Stimulated activated CD8-positive, alpha-beta memory T cell treated with anti-CD3 and anti-CD28 coated beads, Interleukin-12 subunit alpha, Interleukin-12 subunit beta, amount 100 ng/mL, for 1 hour (primary cell): ENCODE results near the gene WDR1.

Experiments
- DNase-seq: peaks from one replicate; pipeline ENCODE4 v3.0.0-alpha.2; 2020; ENCODE audit warnings: low read depth

The WDR1 gene

DNA sequence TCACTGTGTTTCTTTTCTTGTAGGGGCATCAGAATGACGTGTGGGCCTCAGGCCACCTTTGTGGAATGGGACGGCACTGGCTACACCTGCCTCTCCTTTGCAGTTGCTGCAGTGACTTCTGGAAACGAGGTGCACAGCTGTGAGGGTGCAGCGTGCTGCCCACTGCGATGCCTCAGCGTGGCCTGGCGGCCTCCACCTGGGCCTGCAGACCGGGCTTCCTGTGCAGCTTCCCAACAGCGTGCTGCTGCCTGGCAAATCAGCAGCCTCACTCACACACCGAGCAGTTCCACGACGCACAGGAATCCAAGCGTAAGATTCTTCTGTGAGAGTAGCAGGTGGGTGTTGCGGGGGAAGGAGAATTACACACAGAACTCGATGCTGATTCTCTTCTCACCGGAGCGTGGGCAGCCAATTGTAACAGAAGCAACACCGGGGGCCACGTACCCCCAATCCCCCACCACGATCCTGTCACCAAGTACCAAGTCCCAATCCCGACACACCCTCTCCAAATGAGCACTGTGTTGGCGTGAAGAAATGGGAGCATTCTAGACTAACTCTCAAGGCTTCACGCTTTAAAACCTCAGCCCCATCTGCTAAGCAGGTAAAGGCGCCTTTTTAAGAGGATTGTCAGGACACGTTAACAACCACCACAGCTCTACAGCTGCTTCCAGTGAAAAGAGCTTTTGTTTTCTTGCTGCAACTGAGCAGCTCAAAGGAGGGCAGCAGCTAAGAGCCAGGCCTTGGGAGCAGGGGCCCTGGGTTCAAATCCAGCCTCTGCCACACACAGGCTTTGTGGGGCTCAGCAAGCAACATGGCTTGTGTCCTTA, 16.9 kb downstream of the WDR1 start:
- DNase-seq: no peak

DNA sequence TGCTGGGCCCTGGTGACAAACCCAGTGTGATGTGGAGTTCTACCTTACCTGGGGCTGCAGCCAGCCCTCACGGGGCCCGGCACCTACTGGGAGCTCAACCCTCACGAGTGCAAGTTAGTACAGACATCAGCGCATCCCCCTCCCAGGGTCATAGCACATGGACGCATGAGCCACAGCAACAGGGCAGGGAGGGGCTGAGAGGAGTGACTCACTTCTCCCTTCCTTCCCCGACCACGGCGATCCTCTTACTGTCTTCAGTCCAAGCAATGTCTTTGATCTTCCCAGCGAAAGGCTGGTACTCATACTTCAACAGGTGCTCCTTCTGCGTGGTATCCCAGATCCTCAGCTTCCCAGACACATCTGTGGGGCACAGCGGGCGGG, 17.8 kb downstream of the WDR1 start:
- no peak for DNase-seq

DNA sequence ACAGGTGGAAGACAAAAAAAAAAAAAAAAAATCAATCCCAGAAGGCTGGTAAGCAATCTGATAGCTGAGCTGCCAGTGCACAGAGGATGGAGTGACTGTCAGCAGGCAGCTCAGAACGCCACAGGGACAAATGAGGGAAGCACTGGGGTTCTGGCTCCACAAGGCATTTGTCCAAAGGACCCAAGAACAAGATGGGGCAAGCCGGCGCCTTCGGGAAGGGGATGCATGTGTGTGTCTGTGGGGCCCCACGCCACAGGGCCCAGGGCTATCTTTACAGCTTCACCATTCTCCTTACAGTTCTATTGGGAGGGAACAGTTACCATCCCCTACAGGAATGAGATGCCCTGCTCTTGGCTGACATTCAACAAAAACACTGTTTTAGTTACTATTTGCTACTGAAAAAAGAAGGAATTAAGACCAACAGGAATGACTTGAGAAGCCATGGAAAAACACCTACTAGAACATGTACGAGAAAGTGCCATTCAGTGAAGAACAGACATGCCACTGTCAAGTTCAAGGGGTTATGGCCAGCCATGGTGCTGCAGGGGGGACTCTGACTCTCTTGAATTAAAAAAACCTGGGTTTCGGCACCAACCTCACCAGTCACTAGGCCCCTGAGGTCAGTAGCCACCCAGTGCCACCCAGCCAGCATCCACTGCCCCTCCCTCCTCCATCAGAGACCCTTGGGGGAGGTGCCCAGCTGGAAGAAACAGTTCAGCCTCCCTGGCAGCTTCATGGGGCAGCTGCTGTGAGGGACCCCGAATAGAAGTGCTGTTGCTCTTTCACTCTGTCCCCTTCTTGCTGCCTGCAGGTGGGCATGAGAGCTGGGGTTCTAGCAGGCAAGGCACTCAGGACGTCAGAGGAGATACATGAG, 18.5 kb downstream of the WDR1 start:
- no peak for DNase-seq

DNA sequence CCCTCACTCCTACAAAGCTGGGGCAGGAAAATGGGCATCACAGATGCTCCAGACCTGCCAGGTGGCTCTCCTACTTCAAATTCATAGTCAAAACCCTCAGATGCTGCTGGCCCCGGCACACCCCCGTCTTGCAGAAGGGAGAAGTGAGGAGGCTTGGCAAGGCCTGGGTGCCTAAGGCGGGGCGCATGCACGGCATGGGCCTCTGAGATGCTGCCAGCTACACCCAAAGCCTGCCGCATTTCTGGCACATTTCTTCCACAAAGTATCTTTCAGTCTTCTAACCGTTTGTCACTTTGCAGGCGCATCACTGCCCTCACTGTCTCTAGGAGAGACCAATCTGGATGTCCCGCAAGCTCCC, 19.6 kb downstream of the WDR1 start:
- DNase-seq: no peak

DNA sequence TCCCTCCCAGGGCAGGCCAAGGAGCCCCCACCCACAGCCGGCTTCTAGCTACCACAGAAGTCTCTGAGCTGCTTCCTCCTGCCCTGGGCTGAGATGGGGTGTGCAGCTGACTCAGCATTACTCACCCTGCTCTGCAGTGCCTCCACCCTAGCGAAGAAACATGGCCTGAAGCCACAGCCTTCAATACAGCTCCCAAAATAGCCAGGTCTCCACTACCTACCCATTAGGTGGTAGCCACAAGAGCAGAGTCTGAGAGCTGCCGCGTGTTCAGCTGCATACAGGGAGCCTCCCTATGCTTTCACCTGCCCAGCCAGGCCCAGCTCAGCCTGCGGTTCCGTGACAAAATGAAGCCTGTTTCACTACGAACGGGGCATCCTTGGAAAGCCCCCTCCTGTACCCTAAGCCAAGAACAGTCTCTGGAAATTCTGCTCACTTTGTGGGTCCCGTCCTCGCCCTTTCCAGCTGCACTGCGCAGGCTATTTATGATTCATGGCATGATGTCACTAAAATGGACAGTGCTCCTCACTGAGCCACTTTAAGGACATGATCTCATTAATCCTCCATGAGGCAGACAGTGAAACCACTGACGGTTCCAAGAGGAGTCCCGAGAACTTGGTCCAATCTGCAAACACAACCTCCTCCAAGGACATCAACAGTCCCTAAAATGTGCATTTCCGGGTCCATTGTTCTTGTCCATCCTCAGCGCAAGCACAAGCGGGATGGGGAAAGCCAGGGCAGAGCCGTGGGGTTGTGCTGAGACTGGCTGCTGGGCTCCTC, 20.2 kb downstream of the WDR1 start:
- DNase-seq: peak; percentile 69

DNA sequence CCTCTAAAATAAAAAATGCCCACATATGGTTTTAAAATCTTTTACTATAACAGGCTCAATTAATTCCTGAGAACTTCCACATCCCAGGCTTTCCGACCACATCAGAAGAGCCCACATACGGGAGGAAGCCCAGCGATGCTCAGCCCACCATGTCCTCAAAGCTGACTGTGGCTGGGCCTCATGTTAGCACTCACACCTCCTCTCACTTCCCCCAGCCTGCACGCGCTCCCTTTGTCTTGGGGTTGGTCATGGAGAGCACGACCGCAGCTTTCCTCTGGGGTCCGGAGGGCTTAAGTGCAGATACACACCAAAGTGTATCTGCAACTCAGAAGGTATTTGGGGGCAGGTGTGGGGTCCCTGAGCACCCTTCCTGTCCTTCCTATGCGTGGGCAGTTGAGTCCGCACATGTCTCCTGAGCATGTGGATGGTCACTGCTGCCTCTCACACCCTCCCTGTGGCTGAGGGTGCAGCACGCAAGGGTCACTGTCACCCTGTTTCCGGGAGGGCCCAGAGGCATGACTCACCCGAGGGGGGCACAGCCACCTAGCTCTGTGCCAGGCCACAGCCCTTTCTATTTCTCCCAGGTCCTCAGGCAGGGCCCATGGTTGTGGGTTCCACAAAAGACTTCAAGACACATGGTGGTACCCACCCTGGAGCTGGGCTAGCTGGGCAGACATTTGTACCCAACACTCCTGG, 21.2 kb downstream of the WDR1 start:
- DNase-seq: no peak

DNA sequence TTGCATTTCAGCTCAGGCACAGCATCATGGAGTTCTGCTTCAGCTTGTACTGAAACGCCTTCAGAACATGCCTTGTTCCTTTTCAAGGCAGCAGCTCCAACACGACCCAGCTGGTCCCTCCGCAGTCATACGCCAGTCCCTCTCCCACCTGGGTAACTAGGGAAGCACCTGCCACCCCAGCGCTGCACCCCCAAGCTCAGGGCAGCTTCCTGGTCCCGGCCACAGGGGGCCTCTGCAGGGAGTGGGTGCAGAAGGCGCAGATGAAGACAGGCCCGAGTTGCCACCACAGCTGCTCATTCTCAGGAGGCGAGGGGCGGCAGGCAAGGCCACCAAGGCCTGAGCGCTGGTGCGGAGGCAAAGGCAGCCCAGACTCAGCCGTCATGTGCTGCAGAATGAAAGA, 21.8 kb downstream of the WDR1 start:
- no peak for DNase-seq

DNA sequence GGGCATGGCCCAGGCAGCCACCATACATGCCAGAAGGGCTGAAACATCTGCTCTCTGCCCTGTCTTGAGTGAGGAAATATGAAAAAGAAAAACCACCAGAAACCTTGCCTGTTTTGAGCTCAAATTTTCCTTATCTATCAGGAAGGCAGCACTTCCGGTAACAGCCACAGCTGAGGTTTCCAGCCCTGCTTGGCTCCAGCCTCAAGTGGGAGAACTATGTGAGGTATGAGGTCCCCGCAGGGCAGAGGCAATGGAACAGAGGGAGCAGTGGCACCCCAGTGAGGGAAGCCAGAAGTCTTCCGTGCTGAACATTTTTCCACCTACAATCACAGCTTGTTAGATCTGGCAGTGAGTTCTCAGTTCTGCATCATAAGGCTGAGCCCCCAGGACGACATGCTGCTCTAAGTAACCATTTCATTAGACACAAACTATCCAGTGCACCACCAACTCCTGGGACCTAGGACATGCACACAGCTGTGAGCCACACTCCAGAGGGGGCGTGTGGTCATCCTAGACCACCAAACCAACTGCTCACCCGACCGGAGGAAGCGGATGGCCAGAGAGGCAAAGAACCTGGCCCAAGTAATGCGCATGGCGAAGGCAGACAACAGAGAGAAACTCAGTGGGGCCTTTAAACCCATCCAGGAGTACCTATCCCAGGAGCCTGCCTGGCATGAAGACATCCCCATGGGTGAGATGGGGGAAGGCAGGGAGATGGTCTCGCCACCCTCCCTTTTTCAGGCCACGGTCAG, 22.6 kb downstream of the WDR1 start:
- no peak for DNase-seq

DNA sequence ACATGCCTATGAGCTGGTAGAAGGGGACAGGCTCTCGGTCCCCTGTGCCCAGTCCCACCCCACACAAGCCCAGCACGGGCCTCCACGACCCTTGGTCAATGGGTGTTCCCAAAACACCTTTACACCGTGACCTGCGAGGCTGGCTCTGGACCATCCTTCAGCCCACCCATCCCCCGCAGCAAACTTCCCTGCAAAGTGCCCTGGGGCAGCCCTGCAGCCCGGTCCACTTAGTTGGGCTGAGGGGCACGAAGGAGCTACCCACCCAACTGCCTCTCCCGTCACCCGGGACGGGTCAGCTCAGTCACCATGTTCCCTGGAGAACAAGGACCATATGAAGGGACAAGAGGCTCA, 23.4 kb downstream of the WDR1 start:
- DNase-seq: no peak

DNA sequence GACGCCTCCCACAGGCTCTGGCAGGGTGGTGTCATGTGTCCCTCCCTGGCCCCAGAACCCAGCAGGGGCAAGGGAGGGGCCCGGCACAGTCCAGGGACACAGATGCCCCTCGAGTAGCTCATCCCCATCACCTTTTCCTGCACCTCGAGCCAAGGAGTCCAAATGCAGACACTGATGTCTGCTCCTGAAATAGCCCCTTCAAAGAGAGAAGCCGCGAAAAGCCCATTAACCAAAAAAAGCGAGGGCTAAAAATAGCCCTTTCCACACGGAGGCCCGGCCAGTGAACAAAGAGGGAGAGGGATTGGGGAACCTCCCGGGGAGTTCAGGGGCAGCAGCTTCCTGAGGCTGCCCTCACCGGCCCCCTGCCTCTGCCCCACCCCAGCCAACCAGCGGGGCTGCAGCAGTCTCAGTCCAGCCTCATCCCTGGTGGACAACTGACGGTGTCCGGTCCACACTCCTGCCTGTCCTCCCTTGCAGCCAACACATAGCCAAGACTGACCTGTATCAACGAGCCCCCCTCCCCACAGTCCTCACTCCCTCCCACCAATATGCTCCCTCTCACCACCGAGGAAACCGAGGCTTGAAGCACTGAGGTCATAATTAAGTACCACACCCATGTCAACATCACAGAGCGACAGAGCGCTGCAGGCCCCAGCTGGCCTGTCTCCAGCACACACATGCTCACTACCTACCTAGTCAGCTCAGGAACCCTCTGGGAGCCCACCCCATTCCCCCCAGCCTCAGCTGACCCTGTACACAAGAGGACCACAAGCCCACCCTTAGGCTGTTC, 23.9 kb downstream of the WDR1 start:
- DNase-seq: no peak

DNA sequence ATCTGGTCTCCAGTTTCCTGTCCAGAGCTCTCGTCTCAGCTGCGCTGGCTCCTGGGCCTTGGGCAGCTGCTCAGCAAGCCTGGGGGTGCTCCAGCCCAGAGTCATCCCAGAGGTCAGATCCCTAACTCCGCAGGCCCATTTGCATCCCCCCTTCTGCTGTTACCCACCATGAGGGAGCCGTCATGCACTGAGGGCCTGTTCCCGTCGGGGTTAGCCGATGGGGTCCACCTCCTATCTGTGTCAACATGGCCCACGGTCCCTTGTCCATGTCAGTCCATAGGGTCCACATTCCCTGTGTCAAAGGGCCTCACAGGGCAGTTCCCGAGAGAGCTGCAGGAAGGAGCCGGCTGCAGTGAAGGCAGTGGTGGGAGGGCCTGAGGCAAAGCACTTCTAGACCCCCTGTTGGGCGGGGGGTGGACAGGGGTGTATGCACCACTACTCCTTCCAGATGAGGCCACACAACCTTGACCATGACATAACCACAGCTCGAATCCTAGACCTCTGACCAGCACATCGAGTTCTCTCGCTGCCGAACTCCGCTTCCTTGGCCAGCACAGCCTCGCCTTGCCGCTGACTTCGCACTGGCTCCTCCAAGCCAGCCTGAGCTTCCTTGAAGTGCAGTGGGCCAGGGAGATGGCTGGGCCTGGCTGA, 24.9 kb downstream of the WDR1 start:
- no peak for DNase-seq

DNA sequence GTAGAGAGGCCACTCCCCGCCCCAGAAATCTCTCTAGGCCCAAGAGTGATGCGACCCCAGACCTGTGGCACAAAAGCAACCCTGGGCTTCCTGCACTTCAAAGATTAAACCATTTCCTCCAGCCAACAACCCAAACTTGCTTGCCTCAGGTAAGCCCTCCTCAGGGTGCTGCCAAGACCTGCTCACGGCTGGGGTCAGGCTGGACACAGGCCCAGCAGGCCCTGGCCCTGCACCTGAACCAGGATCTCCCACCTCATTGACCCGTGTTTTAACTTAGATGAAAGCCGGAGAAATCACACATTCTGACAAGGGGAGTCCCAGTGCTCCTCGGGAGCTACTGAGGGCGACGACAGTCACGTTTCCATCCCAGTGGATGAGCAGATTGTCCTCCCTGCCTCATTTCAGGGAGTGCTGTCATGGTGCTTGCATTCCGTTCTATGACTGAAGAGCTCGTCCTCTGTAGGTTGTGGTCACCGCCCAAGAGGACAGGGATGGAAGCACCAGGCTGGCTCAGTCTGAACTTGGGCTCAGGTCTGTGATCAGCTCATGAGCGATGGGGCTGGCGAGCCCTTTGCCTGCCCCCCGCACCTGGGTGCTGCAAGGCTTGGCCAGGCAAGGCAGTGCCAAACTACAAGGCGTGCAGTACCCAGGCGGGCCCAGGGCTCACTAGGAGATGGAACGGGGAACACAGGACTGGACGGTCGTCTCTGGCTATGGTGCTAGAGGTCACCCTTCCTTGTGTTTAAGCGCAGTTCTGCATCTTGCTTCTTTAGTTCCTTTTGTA, 25.9 kb downstream of the WDR1 start:
- DNase-seq: no peak

DNA sequence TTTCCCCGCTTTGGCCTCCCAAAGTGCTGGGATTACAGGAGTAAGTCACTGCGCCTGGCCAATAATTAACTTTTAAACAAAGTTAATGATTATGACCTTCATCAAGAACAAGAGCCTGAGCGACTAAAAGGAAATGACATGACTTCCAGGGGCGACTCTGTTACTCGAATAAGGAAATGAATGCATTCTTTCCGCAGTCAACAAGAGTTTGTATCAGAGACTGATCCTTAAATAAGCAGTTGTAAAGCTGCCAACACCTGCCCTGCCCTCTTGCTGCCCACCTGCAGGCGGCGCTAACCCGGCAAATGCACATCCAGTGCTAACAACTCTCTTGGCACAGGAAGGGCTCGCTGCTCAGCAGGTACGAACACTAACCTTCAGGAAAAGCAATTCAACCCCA, 27.3 kb downstream of the WDR1 start:
- no peak for DNase-seq

DNA sequence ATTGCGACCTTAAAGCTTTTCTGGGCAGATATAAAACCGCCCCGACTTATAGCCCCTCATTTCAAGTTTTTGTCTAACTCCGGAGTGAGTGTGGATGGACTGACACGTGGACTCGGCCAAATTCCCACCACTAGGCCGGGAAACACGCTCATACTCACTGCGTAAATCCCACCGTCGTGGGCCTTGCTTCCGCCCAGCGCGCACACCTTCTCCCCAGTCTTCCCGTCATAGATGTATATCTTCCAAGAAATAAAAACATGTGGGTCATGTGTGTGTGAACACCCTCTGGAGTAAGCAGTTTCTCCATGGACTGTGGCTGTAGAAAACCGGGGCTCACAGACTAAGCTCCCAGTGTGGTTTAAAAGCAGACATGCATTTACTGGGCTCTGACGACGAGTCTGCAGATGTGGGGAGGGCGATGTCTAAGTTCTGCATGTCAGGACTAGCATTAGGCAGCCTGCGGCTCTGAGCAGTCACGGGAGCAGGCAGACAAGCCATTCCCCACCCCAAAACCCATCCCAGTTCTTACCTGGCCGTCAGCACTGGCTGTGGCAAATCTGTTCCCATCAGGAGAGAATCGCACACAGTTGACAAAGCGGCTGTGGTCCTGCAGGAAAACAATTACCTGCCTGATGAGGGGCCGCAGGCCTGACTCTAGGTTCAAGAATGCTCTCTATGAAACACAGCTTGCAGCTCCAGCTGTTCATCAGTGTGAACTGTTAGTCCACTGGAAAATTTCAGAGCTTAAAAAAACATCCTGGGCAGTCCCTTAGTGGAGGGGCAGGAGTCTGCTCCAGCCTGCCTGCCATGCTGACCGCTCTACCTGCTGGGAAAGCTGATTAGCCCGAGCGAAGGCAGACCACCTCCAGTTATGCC, 28.2 kb downstream of the WDR1 start:
- no peak for DNase-seq

DNA sequence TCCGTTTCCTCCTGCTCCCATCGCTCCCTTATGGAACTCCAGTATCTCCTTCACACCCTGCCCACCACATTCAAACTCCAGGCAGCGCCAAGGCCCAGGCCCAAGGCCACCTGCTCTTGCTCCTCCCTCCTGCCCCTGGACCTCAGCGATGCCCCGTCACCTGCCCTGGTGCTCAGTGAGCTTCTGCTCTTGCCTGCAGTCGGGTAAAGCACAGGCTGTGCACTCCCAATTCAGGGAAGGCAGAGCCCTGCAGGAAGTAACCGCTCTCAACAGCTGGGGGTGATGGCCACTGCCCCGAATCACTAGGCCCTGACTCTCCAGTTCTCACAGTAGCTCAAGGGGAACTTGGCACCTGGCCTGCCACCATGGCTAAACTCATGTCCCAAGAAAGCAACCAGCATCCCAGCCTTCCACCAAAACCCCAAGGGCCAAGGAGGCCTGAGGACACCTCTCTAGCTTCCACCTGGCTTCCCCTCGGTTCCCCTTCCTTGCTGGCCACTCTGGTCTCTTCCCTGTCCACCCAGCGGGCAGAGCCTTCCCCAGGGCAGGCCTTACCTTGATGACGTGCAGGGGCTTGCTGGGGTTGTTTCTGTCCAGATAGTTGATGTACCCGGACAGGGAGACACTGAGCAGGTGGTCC, 29.3 kb downstream of the WDR1 start:
- no peak for DNase-seq

DNA sequence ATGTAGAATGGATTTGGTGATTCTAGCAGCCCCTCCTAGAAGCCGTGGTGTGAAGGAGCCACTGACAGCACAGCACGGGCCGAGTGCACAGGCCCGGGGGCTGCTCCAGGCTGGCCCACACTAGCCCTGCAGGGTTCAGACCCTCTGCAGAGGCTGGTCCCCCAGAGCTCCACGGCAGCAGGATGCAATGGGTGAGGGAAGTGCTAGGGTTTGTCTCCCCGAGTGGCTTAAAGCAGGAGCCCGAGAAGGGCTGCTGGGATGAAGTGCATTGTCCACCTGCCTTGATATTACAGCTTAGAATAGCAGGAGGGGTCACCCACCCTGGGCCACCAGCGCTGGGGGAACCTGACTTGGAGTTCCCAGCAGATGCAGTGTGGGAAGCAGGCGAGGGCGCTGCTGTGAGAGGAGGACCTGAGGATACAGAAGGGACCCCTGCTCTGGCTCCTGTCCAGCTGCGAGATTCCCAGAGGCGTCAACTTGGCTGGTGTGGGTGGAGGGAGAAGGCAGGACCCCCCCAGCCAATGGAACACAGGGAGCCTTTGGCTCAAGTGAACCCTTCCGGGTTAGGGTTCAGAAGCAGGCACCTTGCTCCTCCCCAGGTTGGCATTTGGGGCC, 30.0 kb downstream of the WDR1 start:
- no peak for DNase-seq

DNA sequence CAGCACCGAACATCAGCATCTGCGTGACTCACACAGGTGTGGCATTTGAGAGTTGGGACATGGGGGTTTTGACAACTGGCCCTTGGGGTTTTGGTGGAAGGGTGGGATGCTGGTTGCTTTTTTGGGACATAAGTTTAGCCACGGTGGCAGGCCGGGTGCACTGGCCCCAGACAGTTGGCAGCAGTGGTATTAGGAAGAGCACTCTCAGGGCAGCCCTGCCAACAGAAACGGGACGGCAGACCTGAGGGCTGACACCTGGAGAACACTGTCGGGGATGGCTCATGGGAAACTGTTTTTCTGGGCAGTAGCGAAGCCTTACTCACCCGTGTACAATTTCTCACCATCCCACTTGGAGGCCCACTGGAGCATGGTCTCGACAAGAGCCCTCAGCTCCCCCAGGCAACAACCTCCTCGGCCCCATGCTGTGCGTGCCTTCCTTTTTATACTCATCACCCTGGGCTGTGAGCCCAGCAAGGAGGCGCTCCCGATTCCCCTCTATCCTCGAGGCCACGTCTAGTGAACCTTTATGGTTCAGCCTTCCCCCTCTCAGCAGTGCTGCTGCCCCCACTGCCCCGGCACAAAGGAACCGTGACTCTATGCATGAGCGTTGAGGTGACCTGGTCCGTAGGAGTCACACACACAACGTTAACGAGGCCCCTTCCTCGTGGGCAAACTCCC, 30.6 kb downstream of the WDR1 start:
- no peak for DNase-seq
